ENCODE data around the gene SPATS2L.

DNA sequence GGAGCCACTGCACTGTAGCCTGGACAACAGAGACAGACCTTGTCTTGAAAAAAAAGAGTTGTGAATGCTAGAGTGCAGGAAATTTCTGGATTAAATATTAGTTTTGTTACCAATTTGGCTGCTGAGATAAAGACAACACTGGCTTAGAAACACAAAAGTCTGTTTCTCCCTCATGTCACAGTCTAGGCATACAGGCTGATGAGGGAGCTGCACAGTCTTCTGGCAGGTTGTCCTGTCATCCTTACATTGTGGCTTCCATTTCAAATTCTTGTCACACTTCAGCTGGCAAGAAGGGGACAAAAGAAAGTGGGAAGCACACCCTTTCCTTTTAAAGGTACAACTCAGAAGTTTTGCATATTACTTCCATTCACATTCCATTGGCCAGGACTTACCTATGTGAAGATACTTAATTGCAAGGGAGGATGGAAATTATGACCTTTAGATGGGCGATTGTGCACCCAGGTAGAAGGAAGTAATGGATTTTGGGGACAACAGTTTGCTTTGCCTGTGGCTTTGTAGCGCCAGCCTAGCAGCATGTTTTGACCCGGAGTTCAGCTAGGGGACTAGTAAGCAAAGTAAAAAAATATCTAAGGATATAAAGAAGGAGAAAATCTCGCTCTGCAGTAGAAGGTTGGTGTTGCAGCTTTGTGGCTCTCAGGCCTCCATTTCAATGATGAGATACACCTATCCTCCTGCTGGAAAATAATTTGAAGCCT lies 55.9 kb downstream of the SPATS2L start:
- TF ChIP-seq, protein P1, sequence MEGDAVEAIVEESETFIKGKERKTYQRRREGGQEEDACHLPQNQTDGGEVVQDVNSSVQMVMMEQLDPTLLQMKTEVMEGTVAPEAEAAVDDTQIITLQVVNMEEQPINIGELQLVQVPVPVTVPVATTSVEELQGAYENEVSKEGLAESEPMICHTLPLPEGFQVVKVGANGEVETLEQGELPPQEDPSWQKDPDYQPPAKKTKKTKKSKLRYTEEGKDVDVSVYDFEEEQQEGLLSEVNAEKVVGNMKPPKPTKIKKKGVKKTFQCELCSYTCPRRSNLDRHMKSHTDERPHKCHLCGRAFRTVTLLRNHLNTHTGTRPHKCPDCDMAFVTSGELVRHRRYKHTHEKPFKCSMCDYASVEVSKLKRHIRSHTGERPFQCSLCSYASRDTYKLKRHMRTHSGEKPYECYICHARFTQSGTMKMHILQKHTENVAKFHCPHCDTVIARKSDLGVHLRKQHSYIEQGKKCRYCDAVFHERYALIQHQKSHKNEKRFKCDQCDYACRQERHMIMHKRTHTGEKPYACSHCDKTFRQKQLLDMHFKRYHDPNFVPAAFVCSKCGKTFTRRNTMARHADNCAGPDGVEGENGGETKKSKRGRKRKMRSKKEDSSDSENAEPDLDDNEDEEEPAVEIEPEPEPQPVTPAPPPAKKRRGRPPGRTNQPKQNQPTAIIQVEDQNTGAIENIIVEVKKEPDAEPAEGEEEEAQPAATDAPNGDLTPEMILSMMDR (IDR thresholded peaks at IDR 0.05): no peak
- no peak for TF ChIP-seq POLR2A (IDR thresholded peaks at IDR 0.05)
- no peak for TF ChIP-seq POLR2AphosphoS5 (IDR thresholded peaks at IDR 0.05)

All from prostate gland (tissue), 2 donors.